A673 (cell line): ENCODE results near the gene CIAPIN1. TPM values are rescaled to one million over a fixed set of nuclear protein-coding genes. Genes with fewer than 3 reads are reported as not detected.

ENCODE experiments used
- BruUV-seq: library from RNA; stranded (reverse); fragments of 400-500 nt; replicated peaks from 2 replicates; lab custom pipeline; 2021; lab: Mats Ljungman, UMichigan
- CTCF ChIA-PET: fragments of 300-600 bp; sonication (Branson Sonifier 250); formaldehyde crosslinking; loops from one replicate; lab custom pipeline; 2022; ENCODE audit warnings: antibody characterized with exemption; lab: Charles Lee
- POLR2A ChIA-PET: fragments of 300-600 bp; sonication (Branson Sonifier 250); formaldehyde crosslinking; loops from one replicate; lab custom pipeline; 2022; ENCODE audit warnings: antibody characterized with exemption; ENCODE audit not compliant: low non-redundant PET; lab: Charles Lee
- DNase-seq: peaks from one replicate; pipeline ENCODE4 v3.0.0-alpha.2; 2015; ENCODE audit warnings: low spot score
- H3K27ac ChIP-seq: fragments of 200-600 bp; sonication (generic); 2 replicates; pipeline ENCODE4 v1.5.1; 2016; ENCODE audit warnings: mixed run types, low read depth, mild to moderate bottlenecking, mixed read lengths, antibody characterized with exemption, low read length; ENCODE audit not compliant: poor library complexity, severe bottlenecking
- H3K27me3 ChIP-seq: fragments of 200-600 bp; sonication (generic); replicated peaks from 2 replicates; pipeline ENCODE4 v1.6.1; 2017; ENCODE audit warnings: mixed run types, low read depth, mild to moderate bottlenecking, mixed read lengths, antibody characterized with exemption, low read length; ENCODE audit not compliant: insufficient read depth, poor library complexity
- H3K36me3 ChIP-seq: fragments of 200-600 bp; sonication (generic); 2 replicates; pipeline ENCODE4 v1.6.1; 2016; ENCODE audit warnings: mixed run types, mild to moderate bottlenecking, mixed read lengths, antibody characterized with exemption, low read length; ENCODE audit not compliant: insufficient read depth, poor library complexity, severe bottlenecking
- H3K4me1 ChIP-seq: fragments of 200-600 bp; sonication (generic); 2 replicates; pipeline ENCODE4 v1.6.1; 2017; ENCODE audit warnings: mixed run types, mild to moderate bottlenecking, mixed read lengths, antibody characterized with exemption, low read length; ENCODE audit not compliant: insufficient read depth, poor library complexity, severe bottlenecking
- H3K4me3 ChIP-seq: fragments of 200-600 bp; sonication (generic); 2 replicates; pipeline ENCODE4 v1.5.1; 2016; ENCODE audit warnings: low read depth, mixed run types, mild to moderate bottlenecking, mixed read lengths, low read length; ENCODE audit not compliant: poor library complexity, severe bottlenecking
- H3K9me3 ChIP-seq: fragments of 200-600 bp; sonication (generic); 2 replicates; pipeline ENCODE4 v1.6.1; 2016; ENCODE audit warnings: mixed run types, low read depth, mild to moderate bottlenecking, mixed read lengths, antibody characterized with exemption, low read length; ENCODE audit not compliant: poor library complexity, severe bottlenecking
- EZH2 ChIP-seq: fragments of 200-600 bp; sonication (generic); IDR thresholded peaks from 2 replicates; pipeline ENCODE4 v1.6.1; 2017; ENCODE audit warnings: borderline replicate concordance, low read depth, mild to moderate bottlenecking, mixed read lengths, antibody characterized with exemption, low read length; ENCODE audit not compliant: poor library complexity, severe bottlenecking
- intact Hi-C: fragments of 100-400 bp; cut with micrococcal nuclease; formaldehyde crosslinking; loops from one replicate; pipeline ENCODE4 v1.10.0; 2022; ENCODE audit not compliant: unreplicated experiment
- total RNA-seq: library from RNA; stranded (reverse); gene quantifications from 2 replicates; pipeline ENCODE4 v1.2.3, GENCODE V29; 2021
- TF ChIP-seq, protein P1 (sequence below): fragments of 300-800, 200-600 bp; sonication (generic); conservative IDR thresholded peaks from 2 replicates; pipeline ENCODE4 v1.5.1; 2017; ENCODE audit warnings: low read depth, mild to moderate bottlenecking, antibody characterized with exemption, low read length, moderate library complexity, mixed read lengths

Gene CIAPIN1
- total RNA-seq, 1 experiment from 2014 or later: 95.1 TPM

DNA sequence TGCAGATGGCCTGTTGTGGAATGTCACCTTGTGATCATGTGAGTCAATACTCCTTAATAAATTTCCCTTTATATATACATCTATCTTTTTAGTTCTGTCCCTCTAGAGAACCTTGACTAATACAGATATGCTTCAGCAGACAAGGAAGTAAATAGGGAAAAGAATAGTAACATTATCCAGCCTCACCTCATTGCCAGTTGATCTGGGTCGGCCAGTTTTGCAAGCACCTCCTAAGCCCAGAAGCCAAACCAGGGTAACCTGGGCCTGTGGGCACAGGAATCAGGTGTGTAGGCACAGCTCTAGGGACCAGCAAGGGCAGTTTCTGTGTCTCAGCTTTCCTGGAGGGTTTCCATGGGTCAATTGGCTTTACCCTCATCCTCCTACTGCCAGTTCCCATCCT is 54.5 kb downstream of the CIAPIN1 start:
- CTCF ChIA-PET: no interaction called here
- POLR2A ChIA-PET: interaction anchor here (0.7 kb wide), 1 partner anchor 118 kb away, joined by 4 read pairs; no protein-coding TSS in a partner anchor
- Histone ChIP-seq H3K27ac (no peak overlapping the region), H3K4me3 (no peak overlapping the region), H3K36me3 (no peaks in the 10 kb centered on the region), H3K4me1 (no peaks in the 10 kb centered on the region), H3K27me3 (no peaks in the 10 kb centered on the region), H3K9me3 (no peaks in the 10 kb centered on the region)
- intact Hi-C loops: no loop called here
- DNase-seq: no peak
- TF ChIP-seq EZH2: no peak
- TF ChIP-seq, protein P1, sequence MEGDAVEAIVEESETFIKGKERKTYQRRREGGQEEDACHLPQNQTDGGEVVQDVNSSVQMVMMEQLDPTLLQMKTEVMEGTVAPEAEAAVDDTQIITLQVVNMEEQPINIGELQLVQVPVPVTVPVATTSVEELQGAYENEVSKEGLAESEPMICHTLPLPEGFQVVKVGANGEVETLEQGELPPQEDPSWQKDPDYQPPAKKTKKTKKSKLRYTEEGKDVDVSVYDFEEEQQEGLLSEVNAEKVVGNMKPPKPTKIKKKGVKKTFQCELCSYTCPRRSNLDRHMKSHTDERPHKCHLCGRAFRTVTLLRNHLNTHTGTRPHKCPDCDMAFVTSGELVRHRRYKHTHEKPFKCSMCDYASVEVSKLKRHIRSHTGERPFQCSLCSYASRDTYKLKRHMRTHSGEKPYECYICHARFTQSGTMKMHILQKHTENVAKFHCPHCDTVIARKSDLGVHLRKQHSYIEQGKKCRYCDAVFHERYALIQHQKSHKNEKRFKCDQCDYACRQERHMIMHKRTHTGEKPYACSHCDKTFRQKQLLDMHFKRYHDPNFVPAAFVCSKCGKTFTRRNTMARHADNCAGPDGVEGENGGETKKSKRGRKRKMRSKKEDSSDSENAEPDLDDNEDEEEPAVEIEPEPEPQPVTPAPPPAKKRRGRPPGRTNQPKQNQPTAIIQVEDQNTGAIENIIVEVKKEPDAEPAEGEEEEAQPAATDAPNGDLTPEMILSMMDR: no peak
- no TSS peak for BruUV-seq

DNA sequence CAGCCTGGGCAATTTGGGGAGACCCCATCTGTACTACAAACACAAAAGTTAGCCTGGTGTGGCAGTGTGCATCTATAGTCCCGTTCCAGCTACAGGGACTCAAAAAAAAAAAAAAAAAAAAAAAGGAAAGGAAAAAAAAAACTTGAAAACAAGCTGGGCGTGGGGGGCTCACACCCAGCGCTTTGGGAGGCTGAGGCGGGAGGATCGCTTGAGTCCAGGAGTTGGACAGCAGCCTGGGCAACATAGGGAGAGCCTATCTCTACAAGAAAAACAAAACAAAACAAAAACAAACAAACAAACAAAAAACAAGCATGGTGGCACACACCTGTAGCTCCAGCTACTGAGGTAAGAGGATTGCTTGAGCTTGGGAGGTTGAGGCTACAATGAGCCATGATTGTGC is 55.5 kb downstream of the CIAPIN1 start:
- no TSS peak for BruUV-seq
- Histone ChIP-seq H3K4me1 (no peaks in the 10 kb centered on the region), H3K9me3 (no peaks in the 10 kb centered on the region), H3K36me3 (no peaks in the 10 kb centered on the region), H3K27me3 (no peaks in the 10 kb centered on the region), H3K4me3 (no peak overlapping the region), H3K27ac (no peak overlapping the region)
- ChIA-PET CTCF (interaction anchor here (0.6 kb wide), 1 partner anchor 216 kb away, joined by 5 read pairs; no protein-coding TSS in a partner anchor), POLR2A (no interaction called here)
- no peak for DNase-seq
- intact Hi-C loops: no loop called here
- TF ChIP-seq, protein P1: no peak
- TF ChIP-seq EZH2: no peak

DNA sequence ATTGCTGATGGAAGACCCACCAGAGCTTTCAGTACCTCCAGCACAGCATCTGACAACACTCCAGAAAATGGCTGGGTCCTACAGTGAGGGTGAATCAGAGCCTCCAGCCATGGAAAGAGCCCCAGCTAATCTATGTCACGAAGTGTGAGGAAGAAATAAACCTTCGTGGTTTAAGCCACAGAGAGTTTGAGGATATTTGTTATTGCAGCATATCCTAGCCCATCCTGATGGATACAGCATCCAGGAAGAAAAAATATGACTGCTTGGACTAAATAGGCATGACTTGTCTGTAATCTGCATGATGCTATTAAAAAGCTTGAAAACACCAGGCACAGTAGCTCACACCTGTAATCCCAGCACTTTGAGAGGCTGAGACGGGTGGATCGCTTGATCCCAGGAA is 55.9 kb downstream of the CIAPIN1 start:
- H3K27ac ChIP-seq: no peak overlapping the region
- intact Hi-C loops: no loop called here
- H3K36me3 ChIP-seq: no peaks in the 10 kb centered on the region
- no peaks in the 10 kb centered on the region for H3K27me3 ChIP-seq
- H3K4me1 ChIP-seq: peaks cover 4% of the 10 kb centered on the region
- POLR2A ChIA-PET: no interaction called here
- no peak for TF ChIP-seq EZH2
- TF ChIP-seq, protein P1: no peak
- DNase-seq: no peak
- no TSS peak for BruUV-seq
- no peak overlapping the region for H3K4me3 ChIP-seq
- CTCF ChIA-PET: interaction anchor here (0.6 kb wide), 1 partner anchor 216 kb away, joined by 5 read pairs; no protein-coding TSS in a partner anchor
- no peaks in the 10 kb centered on the region for H3K9me3 ChIP-seq
